Measurements from ENCODE around the gene LIPK.
"Not testable (repeated sequence)": the region's sequence is repeated elsewhere in the genome, so short reads cannot be mapped to it uniquely, and the experiment has no call there.

Gene LIPK

GRCh38 chr10:88687853-88688467, 18.1 kb upstream of the LIPK start:
- H3K4me3 Mint-ChIP-seq = no peak overlapping the region
- H3K4me1 Mint-ChIP-seq (ENCODE audit: low read depth in 2 of 2) = no peaks in the 10 kb centered on the region

GRCh38 chr10:88689366-88689765, 16.7 kb upstream of the LIPK start:
- H3K4me1 Mint-ChIP-seq (ENCODE audit: low read depth in 2 of 2) = no peaks in the 10 kb centered on the region
- no peak for ATAC-seq (replicated peaks)
- H3K4me3 Mint-ChIP-seq = no peak overlapping the region
- H3K27me3 Mint-ChIP-seq = peaks cover 0 to 22% of the 10 kb centered on the region in 2 donors
- no peaks in the 10 kb centered on the region for H3K36me3 Mint-ChIP-seq (ENCODE audit: insufficient read depth)
- H3K9me3 Mint-ChIP-seq = no peaks in the 10 kb centered on the region
- no peak for DNase-seq
- no peak overlapping the region for H3K27ac Mint-ChIP-seq

More at GRCh38 chr10:88687853-88688467, 18.1 kb upstream of the LIPK start:
- Mint-ChIP-seq H3K27me3 (peaks cover 2 to 22% of the 10 kb centered on the region in 2 donors), H3K9me3 (no peaks in the 10 kb centered on the region), H3K27ac (no peak overlapping the region), H3K36me3 (ENCODE audit: insufficient read depth) (no peaks in the 10 kb centered on the region)
- ATAC-seq (replicated peaks) (peak; percentile 32), DNase-seq (no peak)

DNA sequence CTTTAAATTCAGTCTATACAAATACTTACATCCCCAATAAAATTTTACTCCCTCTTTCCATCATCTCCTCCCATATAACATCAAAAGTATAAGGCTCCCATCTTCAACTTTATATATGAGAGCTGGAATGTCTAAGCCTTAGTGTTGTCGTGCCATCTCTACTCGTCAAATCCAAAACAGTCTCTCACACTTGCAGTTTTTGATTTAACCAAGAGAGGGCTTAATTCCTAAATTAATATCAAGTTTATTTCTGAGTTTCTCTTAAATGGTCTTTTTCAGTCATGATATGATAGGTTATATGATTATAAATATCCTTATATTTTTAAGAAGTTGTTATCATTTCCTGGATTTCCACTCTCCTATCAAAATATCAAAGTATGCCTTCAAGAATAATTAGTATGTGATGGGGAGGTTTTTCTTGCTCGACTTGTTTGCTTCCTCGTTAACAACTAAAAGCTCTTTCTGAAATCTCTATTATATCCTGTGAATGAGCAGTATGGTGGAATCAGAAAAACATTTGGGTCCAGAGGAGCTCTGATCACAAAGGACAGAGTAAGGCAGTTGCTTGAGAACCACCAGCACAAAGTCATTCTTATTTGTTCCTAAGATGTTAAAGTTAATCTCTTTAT, 12.5 kb upstream of the LIPK start:
- DNase-seq (no peak), ATAC-seq (replicated peaks) (no peak)
- no peak overlapping the region for H3K4me3 Mint-ChIP-seq
- H3K4me1 Mint-ChIP-seq (ENCODE audit: low read depth in 2 of 2) = no peaks in the 10 kb centered on the region
- no peaks in the 10 kb centered on the region for H3K36me3 Mint-ChIP-seq (ENCODE audit: insufficient read depth)
- no peaks in the 10 kb centered on the region for H3K9me3 Mint-ChIP-seq
- no peak overlapping the region for H3K27ac Mint-ChIP-seq
- peaks cover 0 to 32% of the 10 kb centered on the region in 2 donors for H3K27me3 Mint-ChIP-seq

DNA sequence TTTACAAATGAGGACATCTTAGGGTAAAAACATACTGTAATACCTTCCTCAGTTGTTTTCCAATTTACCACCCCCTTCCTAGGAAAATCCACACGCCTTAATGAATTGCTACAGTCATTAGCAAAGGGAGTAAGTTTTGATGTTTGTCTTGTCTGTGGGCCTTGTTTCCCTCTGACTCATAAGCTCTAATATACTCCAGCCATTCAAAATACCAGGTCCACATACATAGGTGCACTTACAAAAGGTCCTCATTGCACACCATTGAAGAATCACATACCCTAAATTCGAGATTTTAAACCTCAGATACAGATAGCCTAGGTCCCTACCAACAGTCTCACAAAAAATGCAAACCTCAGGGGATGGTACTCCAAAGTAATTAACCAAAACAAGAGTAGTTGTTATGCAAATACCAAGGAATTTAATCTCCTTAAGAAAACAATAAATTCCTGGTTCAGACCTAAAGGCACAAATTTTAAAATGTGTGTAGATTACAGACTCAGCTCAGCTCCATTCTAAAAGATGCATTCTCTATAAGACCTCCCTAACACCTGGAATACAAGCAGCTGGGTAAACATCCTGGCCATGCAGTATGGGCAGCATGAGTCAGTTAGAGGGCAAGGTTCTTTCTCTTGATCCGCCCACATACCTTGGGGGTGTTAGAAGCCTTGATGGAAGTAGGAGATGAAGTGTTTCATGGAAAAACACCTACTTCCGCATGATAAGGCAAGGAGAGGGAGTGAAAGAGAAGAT, 3.0 kb upstream of the LIPK start:
- Mint-ChIP-seq H3K4me1 (ENCODE audit: low read depth in 2 of 2) (no peaks in the 10 kb centered on the region), H3K27ac (no peak overlapping the region), H3K27me3 (peaks cover 0 to under 1% of the 10 kb centered on the region in 2 donors), H3K9me3 (no peaks in the 10 kb centered on the region), H3K4me3 (no peak overlapping the region), H3K36me3 (ENCODE audit: insufficient read depth) (no peaks in the 10 kb centered on the region)
- ATAC-seq (replicated peaks) = no peak
- no peak for DNase-seq

GRCh38 chr10:88707429-88708155, 1.5 kb downstream of the LIPK start:
- ATAC-seq (replicated peaks) = no peak
- H3K27ac Mint-ChIP-seq = no peak overlapping the region
- DNase-seq = no peak

GRCh38 chr10:88709361-88709760, 3.3 kb downstream of the LIPK start:
- H3K4me3 Mint-ChIP-seq; DNase-seq; H3K27ac Mint-ChIP-seq; H3K36me3 Mint-ChIP-seq (ENCODE audit: insufficient read depth); ATAC-seq (replicated peaks); H3K27me3 Mint-ChIP-seq; H3K4me1 Mint-ChIP-seq (ENCODE audit: low read depth in 2 of 2); H3K9me3 Mint-ChIP-seq: not testable (repeated sequence)

More at GRCh38 chr10:88707429-88708155, 1.5 kb downstream of the LIPK start:
- no peaks in the 10 kb centered on the region for H3K9me3 Mint-ChIP-seq
- no peaks in the 10 kb centered on the region for H3K4me1 Mint-ChIP-seq (ENCODE audit: low read depth in 2 of 2)
- H3K4me3 Mint-ChIP-seq = no peak overlapping the region
- peaks cover 3% of the 10 kb centered on the region for H3K36me3 Mint-ChIP-seq (ENCODE audit: insufficient read depth)
- no peaks in the 10 kb centered on the region for H3K27me3 Mint-ChIP-seq

DNA sequence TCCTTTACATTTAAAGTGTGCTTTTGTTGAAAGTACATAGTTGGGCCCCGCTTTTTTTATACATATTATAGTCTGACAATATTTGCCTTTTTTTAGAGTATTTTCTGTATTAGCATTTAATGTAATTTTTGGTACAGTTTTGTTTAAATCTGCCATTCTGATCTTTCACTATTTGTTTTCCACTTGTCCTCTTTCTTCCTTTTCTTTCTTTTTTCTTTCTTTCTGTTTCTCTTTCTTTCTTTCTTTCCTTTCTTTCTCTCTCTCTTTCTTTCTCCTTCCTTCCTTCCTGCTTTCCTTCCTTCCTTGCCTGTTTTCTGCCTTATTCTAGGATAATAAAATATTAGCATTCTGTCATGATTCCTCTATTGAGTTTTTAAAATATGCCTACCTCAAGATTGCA, 9.5 kb downstream of the LIPK start:
- Mint-ChIP-seq H3K9me3 (no peaks in the 10 kb centered on the region), H3K4me3 (no peak overlapping the region)

DNA sequence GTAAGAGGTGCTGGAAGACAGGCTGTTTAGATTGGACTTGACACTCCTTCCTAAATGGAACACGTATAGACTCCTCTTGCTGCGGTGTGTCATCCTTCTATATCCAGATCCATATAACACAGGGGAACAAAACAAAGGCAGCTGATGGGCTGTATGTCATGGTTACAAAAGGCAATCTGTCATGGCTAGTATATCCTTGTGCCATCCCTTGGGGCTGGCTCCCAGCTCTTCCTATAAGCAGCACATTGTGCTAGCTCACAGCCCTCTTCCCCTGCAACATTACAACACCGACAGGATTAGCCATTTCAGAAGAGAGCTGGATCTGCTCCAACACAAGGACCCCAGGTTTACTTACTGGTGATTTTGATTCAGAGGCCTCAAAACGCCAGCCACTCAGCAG, 15.3 kb downstream of the LIPK start:
- no peaks in the 10 kb centered on the region for H3K36me3 Mint-ChIP-seq (ENCODE audit: insufficient read depth)
- peaks cover 0 to 14% of the 10 kb centered on the region in 2 donors for H3K27me3 Mint-ChIP-seq
- no peaks in the 10 kb centered on the region for H3K4me1 Mint-ChIP-seq (ENCODE audit: low read depth in 2 of 2)
- no peak overlapping the region for H3K27ac Mint-ChIP-seq
- DNase-seq (no peak), ATAC-seq (replicated peaks) (no peak)
- no peak overlapping the region for H3K4me3 Mint-ChIP-seq
- no peaks in the 10 kb centered on the region for H3K9me3 Mint-ChIP-seq

More for the DNA sequence above, 9.5 kb downstream of the LIPK start:
- H3K27ac Mint-ChIP-seq = no peak overlapping the region
- ATAC-seq (replicated peaks) = no peak
- no peaks in the 10 kb centered on the region for H3K36me3 Mint-ChIP-seq (ENCODE audit: insufficient read depth)
- H3K27me3 Mint-ChIP-seq = peaks cover 0 to 14% of the 10 kb centered on the region in 2 donors
- no peaks in the 10 kb centered on the region for H3K4me1 Mint-ChIP-seq (ENCODE audit: low read depth in 2 of 2)
- no peak for DNase-seq

DNA sequence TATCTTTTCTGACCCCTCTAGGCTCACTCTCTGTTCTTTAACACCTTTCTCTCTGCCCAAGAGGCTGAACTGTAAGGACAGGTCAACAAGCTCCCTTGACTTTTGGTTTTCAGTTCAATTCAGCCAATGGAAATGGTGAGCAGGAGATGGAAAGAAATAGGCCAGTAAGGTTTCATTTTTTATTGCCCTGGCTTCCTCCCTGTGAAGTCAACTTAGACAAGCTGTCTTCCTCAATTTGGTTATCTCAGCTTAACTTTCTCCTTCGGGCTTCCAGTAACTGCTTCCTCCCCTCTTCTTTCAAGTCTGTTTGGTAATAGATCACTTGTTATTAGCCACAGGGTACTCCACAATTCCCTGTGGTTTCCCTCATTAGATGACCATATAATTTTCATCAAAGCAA, 19.7 kb downstream of the LIPK start:
- Mint-ChIP-seq H3K36me3 (ENCODE audit: insufficient read depth) (no peaks in the 10 kb centered on the region), H3K4me1 (ENCODE audit: low read depth in 2 of 2) (no peaks in the 10 kb centered on the region), H3K27ac (no peak overlapping the region), H3K9me3 (no peaks in the 10 kb centered on the region), H3K4me3 (no peak overlapping the region), H3K27me3 (no peaks in the 10 kb centered on the region)
- ATAC-seq (replicated peaks) = no peak
- no peak for DNase-seq

GRCh38 chr10:88728107-88728763, 22.2 kb downstream of the LIPK start:
- no peaks in the 10 kb centered on the region for H3K9me3 Mint-ChIP-seq
- no peak for ATAC-seq (replicated peaks)
- peak in 1 of 3 experiments; percentile 5 for DNase-seq

GRCh38 chr10:88730864-88731263, 24.8 kb downstream of the LIPK start:
- Mint-ChIP-seq H3K4me1 (ENCODE audit: low read depth in 2 of 2) (peaks cover 0 to 1% of the 10 kb centered on the region in 2 donors), H3K36me3 (ENCODE audit: insufficient read depth) (no peaks in the 10 kb centered on the region), H3K4me3 (no peak overlapping the region), H3K27me3 (peaks cover 0 to 9% of the 10 kb centered on the region in 2 donors), H3K27ac (no peak overlapping the region), H3K9me3 (no peaks in the 10 kb centered on the region)
- ATAC-seq (replicated peaks) (no peak), DNase-seq (no peak)

More at GRCh38 chr10:88728107-88728763, 22.2 kb downstream of the LIPK start:
- no peak overlapping the region for H3K4me3 Mint-ChIP-seq
- H3K27ac Mint-ChIP-seq = no peak overlapping the region
- no peaks in the 10 kb centered on the region for H3K36me3 Mint-ChIP-seq (ENCODE audit: insufficient read depth)
- peaks cover 0 to 1% of the 10 kb centered on the region in 2 donors for H3K4me1 Mint-ChIP-seq (ENCODE audit: low read depth in 2 of 2)
- no peaks in the 10 kb centered on the region for H3K27me3 Mint-ChIP-seq

DNA sequence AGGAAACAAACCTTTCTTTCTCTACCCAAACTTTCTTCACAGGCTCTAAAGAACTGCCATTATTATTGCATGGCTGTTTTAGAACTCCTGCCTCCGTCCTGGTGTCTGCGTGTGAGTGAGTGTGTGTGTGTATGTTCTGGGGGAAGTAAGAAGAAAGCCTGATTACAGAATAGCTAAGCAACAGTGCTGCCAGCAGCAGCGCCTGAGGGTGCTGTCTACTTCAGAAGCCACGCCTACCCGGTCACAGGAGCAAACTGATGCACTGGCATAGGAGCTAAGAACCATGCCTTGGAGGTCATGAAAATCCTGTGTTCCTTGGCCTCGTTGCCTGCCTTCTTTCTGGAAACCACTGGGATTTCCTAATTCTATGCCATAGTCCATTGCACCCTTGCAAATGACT, 25.2 kb downstream of the LIPK start:
- ATAC-seq (replicated peaks) (no peak), DNase-seq (no peak)
- Mint-ChIP-seq H3K4me3 (no peak overlapping the region), H3K27ac (no peak overlapping the region), H3K36me3 (ENCODE audit: insufficient read depth) (no peaks in the 10 kb centered on the region), H3K9me3 (no peaks in the 10 kb centered on the region), H3K27me3 (peaks cover 0 to 9% of the 10 kb centered on the region in 2 donors), H3K4me1 (ENCODE audit: low read depth in 2 of 2) (peaks cover 0 to 1% of the 10 kb centered on the region in 2 donors)

DNA sequence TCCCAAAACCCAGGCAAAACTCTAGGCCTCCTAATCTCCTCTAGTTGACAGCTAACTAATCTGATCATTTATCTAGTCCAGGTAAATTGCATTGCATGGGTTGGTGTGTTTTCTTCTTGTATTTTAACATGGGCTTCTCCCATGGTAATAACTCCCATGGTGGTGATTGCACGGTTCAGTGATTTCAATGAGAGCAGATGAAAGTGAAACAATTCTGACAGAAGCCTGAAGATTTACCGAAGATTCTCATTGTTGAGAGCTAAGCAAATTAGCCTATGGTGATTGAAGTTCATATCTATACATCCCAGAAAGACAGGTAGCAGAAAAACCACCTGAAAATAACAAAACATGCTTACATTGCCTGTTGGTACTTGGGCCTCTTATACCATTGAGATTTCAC, 27.2 kb downstream of the LIPK start:
- ATAC-seq (replicated peaks) = no peak

More for the DNA sequence above, 27.2 kb downstream of the LIPK start:
- Mint-ChIP-seq H3K36me3 (ENCODE audit: insufficient read depth) (no peaks in the 10 kb centered on the region), H3K27me3 (peaks cover 10 to 18% of the 10 kb centered on the region in 2 donors), H3K27ac (no peak overlapping the region), H3K4me3 (no peak overlapping the region), H3K9me3 (no peaks in the 10 kb centered on the region), H3K4me1 (ENCODE audit: low read depth in 2 of 2) (peaks cover 0 to 1% of the 10 kb centered on the region in 2 donors)
- no peak for DNase-seq

Measured in effector memory CD8-positive, alpha-beta T cell (primary cell).